MCF 10A (cell line): ENCODE measurements around the gene RAVER2. TPM values are rescaled to one million over a fixed set of nuclear protein-coding genes. Genes with fewer than 3 reads are reported as not detected.

Source experiments
- BruUV-seq: library from RNA; stranded (reverse); fragments of 400-500 nt; replicated peaks from 2 replicates; lab custom pipeline; 2021; lab: Mats Ljungman, UMichigan
- CTCF ChIA-PET: fragments of 300-600 bp; sonication (Branson Sonifier 250); formaldehyde crosslinking; extraction: SDS; loops from one replicate; lab custom pipeline; 2021; ENCODE audit warnings: antibody characterized with exemption, inconsistent platforms; lab: Yijun Ruan, JAX
- POLR2A ChIA-PET: fragments of 300-600, 350-650 bp; sonication (Branson Sonifier 250); formaldehyde crosslinking; extraction: SDS; loops from one replicate; lab custom pipeline; 2020; ENCODE audit warnings: antibody characterized with exemption, inconsistent platforms; lab: Yijun Ruan, JAX
- DNase-seq: peaks from one replicate; pipeline ENCODE4 v3.0.0-alpha.2; 2018; ENCODE audit not compliant: unreplicated experiment
- H3K27ac Mint-ChIP-seq: one replicate; pipeline ENCODE4 v1.8.0; 2022; ENCODE audit warnings: mild to moderate bottlenecking, low read depth, mixed read lengths; ENCODE audit not compliant: unreplicated experiment
- H3K27me3 Mint-ChIP-seq: one replicate; pipeline ENCODE4 v1.8.0; 2022; ENCODE audit warnings: mixed read lengths; ENCODE audit not compliant: insufficient read depth, unreplicated experiment
- H3K36me3 Mint-ChIP-seq: one replicate; pipeline ENCODE4 v1.8.0; 2022; ENCODE audit warnings: mild to moderate bottlenecking, moderate library complexity, mixed read lengths; ENCODE audit not compliant: insufficient read depth, unreplicated experiment
- H3K4me1 Mint-ChIP-seq: one replicate; pipeline ENCODE4 v1.8.0; 2022; ENCODE audit warnings: mixed read lengths; ENCODE audit not compliant: insufficient read depth, unreplicated experiment
- H3K4me3 Mint-ChIP-seq: one replicate; pipeline ENCODE4 v1.8.0; 2022; ENCODE audit warnings: mild to moderate bottlenecking, moderate library complexity, mixed read lengths; ENCODE audit not compliant: unreplicated experiment
- H3K9me3 Mint-ChIP-seq: one replicate; pipeline ENCODE4 v1.8.0; 2022; ENCODE audit warnings: mixed read lengths; ENCODE audit not compliant: unreplicated experiment
- CTCF ChIP-seq: fragments of 200-600 bp; IDR thresholded peaks from one replicate; pipeline ENCODE4 v1.8.0; 2022; ENCODE audit warnings: antibody characterized with exemption, mild to moderate bottlenecking; ENCODE audit not compliant: unreplicated experiment
- intact Hi-C: fragments of 100-400 bp; cut with micrococcal nuclease; formaldehyde crosslinking; loops from 2 replicates; pipeline ENCODE4 v1.14.1; 2022
- total RNA-seq: library from RNA; stranded (reverse); gene quantifications from 2 replicates; pipeline ENCODE4 v1.2.3, GENCODE V29; 2022

Gene RAVER2
- total RNA-seq, 1 experiment from 2014 or later: 5.9 TPM

GRCh38 chr1:64874666-64875065 lies 129.8 kb downstream of the RAVER2 start:
- no TSS peak for BruUV-seq
- H3K4me3 Mint-ChIP-seq: no peak overlapping the region
- no peaks in the 10 kb centered on the region for H3K4me1 Mint-ChIP-seq
- no peaks in the 10 kb centered on the region for H3K27me3 Mint-ChIP-seq
- no peak overlapping the region for H3K27ac Mint-ChIP-seq
- H3K9me3 Mint-ChIP-seq: no peaks in the 10 kb centered on the region
- no peak for TF ChIP-seq CTCF
- ChIA-PET CTCF (interaction anchor here (0.8 kb wide), 1 partner anchor 63 kb away, joined by 3 read pairs; no protein-coding TSS in a partner anchor), POLR2A (no interaction called here)
- no peak for DNase-seq
- intact Hi-C loops: no loop called here
- H3K36me3 Mint-ChIP-seq: peaks cover 56% of the 10 kb centered on the region

GRCh38 chr1:64875101-64875500 lies 130.2 kb downstream of the RAVER2 start:
- ChIA-PET POLR2A (no interaction called here), CTCF (interaction anchor here (0.8 kb wide), 1 partner anchor 63 kb away, joined by 3 read pairs; no protein-coding TSS in a partner anchor)
- H3K27ac Mint-ChIP-seq: no peak overlapping the region
- no peak for TF ChIP-seq CTCF
- no peak for DNase-seq
- H3K9me3 Mint-ChIP-seq: no peaks in the 10 kb centered on the region
- BruUV-seq: no TSS peak
- H3K4me3 Mint-ChIP-seq: no peak overlapping the region
- intact Hi-C loops: no loop called here
- peaks cover 56% of the 10 kb centered on the region for H3K36me3 Mint-ChIP-seq
- H3K27me3 Mint-ChIP-seq: no peaks in the 10 kb centered on the region
- no peaks in the 10 kb centered on the region for H3K4me1 Mint-ChIP-seq

GRCh38 chr1:64875606-64876005 lies 130.7 kb downstream of the RAVER2 start:
- POLR2A ChIA-PET: no interaction called here
- no peak for TF ChIP-seq CTCF
- Mint-ChIP-seq H3K4me1 (no peaks in the 10 kb centered on the region), H3K36me3 (peaks cover 56% of the 10 kb centered on the region), H3K27me3 (no peaks in the 10 kb centered on the region), H3K4me3 (no peak overlapping the region), H3K9me3 (no peaks in the 10 kb centered on the region), H3K27ac (no peak overlapping the region)
- BruUV-seq: no TSS peak
- DNase-seq: no peak
- intact Hi-C loops: no loop called here
- CTCF ChIA-PET: interaction anchor here (0.6 to 0.8 kb wide), 2 partner anchors 31 to 62 kb away, joined by 3 read pairs; no protein-coding TSS in a partner anchor

- POLR2A ChIA-PET: interaction anchor here (1.4 kb wide), 1 partner anchor 21 kb away, joined by 6 read pairs; no protein-coding TSS in a partner anchor
- intact Hi-C loops: no loop called here
- H3K9me3 Mint-ChIP-seq: no peaks in the 10 kb centered on the region
- peaks cover 44% of the 10 kb centered on the region for H3K36me3 Mint-ChIP-seq
- TF ChIP-seq CTCF: no peak
- CTCF ChIA-PET: interaction anchor here (1.4 kb wide), 1 partner anchor 13 kb away, joined by 3 read pairs; no protein-coding TSS in a partner anchor
- no peak for DNase-seq
- H3K4me3 Mint-ChIP-seq: no peak overlapping the region
- no peaks in the 10 kb centered on the region for H3K4me1 Mint-ChIP-seq
- H3K27me3 Mint-ChIP-seq: no peaks in the 10 kb centered on the region
- no peak overlapping the region for H3K27ac Mint-ChIP-seq
- no TSS peak for BruUV-seq
Measured at GRCh38 chr1:64877151-64877550, 132.3 kb downstream of the RAVER2 start.
